ENCODE results near the gene TET2.

TET2 gene

GRCh38 chr4:105240037-105240436 lies 93.4 kb downstream of the TET2 start:
- TF ChIP-seq CTCF (conservative IDR thresholded peaks at IDR 0.05; ENCODE audit: low read depth, low read length), result no peak

DNA sequence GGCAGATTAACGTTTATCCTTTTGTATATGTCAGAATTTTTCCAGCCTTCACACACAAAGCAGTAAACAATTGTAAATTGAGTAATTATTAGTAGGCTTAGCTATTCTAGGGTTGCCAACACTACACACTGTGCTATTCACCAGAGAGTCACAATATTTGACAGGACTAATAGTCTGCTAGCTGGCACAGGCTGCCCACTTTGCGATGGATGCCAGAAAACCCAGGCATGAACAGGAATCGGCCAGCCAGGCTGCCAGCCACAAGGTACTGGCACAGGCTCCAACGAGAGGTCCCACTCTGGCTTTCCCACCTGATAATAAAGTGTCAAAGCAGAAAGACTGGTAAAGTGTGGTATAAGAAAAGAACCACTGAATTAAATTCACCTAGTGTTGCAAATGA lies 94.8 kb downstream of the TET2 start:
- no peak overlapping the region for H3K4me3 ChIP-seq (ENCODE audit: low read depth, low read length)
- DNase-seq (ENCODE audit: low read depth), result no peak
- no peak for TF ChIP-seq CTCF (conservative IDR thresholded peaks at IDR 0.05; ENCODE audit: low read depth, low read length)

More at GRCh38 chr4:105240037-105240436, 93.4 kb downstream of the TET2 start:
- DNase-seq (ENCODE audit: low read depth), result no peak
- no peak overlapping the region for H3K4me3 ChIP-seq (ENCODE audit: low read depth, low read length)

GRCh38 chr4:105243446-105243845 lies 96.8 kb downstream of the TET2 start:
- no peak for TF ChIP-seq CTCF (conservative IDR thresholded peaks at IDR 0.05; ENCODE audit: low read depth, low read length)
- H3K4me3 ChIP-seq (ENCODE audit: low read depth, low read length), result no peak overlapping the region
- no peak for DNase-seq (ENCODE audit: low read depth)

DNA sequence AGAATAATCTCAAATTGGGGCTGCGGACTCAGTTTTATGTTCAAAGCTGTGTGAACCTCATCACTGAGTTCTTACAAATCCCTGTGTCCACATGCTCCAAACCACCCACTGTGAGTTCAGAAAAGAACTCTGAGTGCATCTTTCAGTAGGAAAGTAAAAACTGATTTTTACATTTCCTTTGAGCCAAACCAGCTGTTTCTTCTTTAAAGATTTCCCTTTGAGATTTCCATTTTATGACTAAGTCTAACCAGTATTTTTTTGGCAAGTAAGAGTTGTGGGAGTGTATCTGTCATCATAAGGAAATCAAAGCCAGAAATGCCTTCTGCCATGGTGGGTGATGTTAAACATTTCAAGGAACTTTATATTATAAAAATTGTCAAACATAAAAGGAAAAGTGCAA lies 100.0 kb downstream of the TET2 start:
- H3K4me3 ChIP-seq (ENCODE audit: low read depth, low read length), result no peak overlapping the region
- DNase-seq (ENCODE audit: low read depth), result peak; percentile 82
- no peak for TF ChIP-seq CTCF (conservative IDR thresholded peaks at IDR 0.05; ENCODE audit: low read depth, low read length)

DNA sequence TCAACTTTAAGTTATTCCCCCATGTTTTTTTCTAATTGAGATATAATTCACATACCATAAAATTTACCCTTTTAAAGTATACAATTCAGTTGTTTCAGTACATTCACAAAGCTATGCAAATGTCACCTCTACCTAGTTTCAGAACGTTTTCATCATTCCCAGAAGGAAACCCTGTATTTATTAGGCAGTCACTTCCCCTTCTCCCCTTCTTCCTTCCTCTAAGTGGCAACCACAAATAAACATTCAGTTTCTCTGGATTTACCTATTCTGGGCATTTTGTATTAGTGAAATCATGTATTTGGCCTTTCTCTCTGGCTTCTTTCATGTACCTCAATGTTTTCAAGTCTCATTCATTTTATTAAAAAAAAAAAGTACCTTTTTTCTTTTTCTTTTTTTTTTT lies 101.9 kb downstream of the TET2 start:
- no peak for TF ChIP-seq CTCF (conservative IDR thresholded peaks at IDR 0.05; ENCODE audit: low read depth, low read length)
- no peak for DNase-seq (ENCODE audit: low read depth)
- H3K4me3 ChIP-seq (ENCODE audit: low read depth, low read length), result no peak overlapping the region

GRCh38 chr4:105257817-105258495 lies 111.3 kb downstream of the TET2 start:
- H3K4me3 ChIP-seq (ENCODE audit: low read depth, low read length), result no peak overlapping the region
- peak; percentile 39 for TF ChIP-seq CTCF (conservative IDR thresholded peaks at IDR 0.05; ENCODE audit: low read depth, low read length)
- peak; percentile 10 for DNase-seq (ENCODE audit: low read depth)

DNA sequence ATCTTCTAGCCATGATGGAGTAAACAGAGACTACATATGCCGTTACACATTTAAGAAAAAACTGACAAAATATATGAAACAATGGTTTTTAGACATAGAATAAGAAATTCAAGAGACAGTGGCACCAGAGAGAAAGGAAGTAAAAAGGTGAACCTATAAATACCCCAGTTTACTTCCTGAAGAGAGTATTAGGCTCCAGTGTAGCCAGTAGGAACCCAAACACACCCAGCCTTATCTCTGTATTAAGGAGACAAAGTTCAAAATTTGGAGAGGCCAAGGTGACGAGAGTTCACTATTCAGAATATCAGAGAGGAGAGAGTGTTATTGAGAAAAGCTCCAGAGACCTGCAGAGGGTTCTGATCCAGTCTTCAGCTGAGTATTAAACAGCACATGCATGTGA lies 119.0 kb downstream of the TET2 start:
- no peak for TF ChIP-seq CTCF (conservative IDR thresholded peaks at IDR 0.05; ENCODE audit: low read depth, low read length)
- DNase-seq (ENCODE audit: low read depth), result no peak
- H3K4me3 ChIP-seq (ENCODE audit: low read depth, low read length), result no peak overlapping the region

Data from choroid plexus epithelial cell (primary cell).